ENCODE results near the gene GADD45B. TPM values are rescaled to one million over a fixed set of nuclear protein-coding genes. Genes with fewer than 3 reads are reported as not detected.
A peak's percentile ranks its signal among the peaks of the same experiment; 100 is the strongest.
"Not testable (repeated sequence)": the region's sequence is repeated elsewhere in the genome, so short reads cannot be mapped to it uniquely, and the experiment has no call there.

Gene GADD45B
- total RNA-seq, 1 donor from 2014 or later, result 91.2 TPM

- H3K4me1 ChIP-seq, result peaks cover 6% of the 10 kb centered on the region
- H3K4me3 ChIP-seq, result peak overlapping the region; percentile 87
- intact Hi-C loops (cut with DNase I), result no loop called here
- no peaks in the 10 kb centered on the region for H3K27me3 ChIP-seq
- no peak overlapping the region for H3K27ac ChIP-seq
- H3K36me3 ChIP-seq, result no peaks in the 10 kb centered on the region
- H3K9me3 ChIP-seq, result no peaks in the 10 kb centered on the region
- ATAC-seq (no peak), DNase-seq (no peak)
- TF ChIP-seq CTCF (IDR thresholded peaks at IDR 0.05), result no peak
Observed at GRCh38 chr19:2454962-2455850, 20.7 kb upstream of the GADD45B start.

- peak overlapping the region; percentile 58 for H3K27ac ChIP-seq
- peaks cover 6% of the 10 kb centered on the region for H3K4me1 ChIP-seq
- intact Hi-C loops (cut with DNase I), result no loop called here
- ATAC-seq (peak; percentile 24), DNase-seq (peak; percentile 74)
- H3K4me3 ChIP-seq, result peak overlapping the region; percentile 87
- no peaks in the 10 kb centered on the region for H3K36me3 ChIP-seq
- no peak for TF ChIP-seq CTCF (IDR thresholded peaks at IDR 0.05)
- no peaks in the 10 kb centered on the region for H3K9me3 ChIP-seq
- no peaks in the 10 kb centered on the region for H3K27me3 ChIP-seq
Observed at GRCh38 chr19:2455851-2456570, 19.9 kb upstream of the GADD45B start.

DNA sequence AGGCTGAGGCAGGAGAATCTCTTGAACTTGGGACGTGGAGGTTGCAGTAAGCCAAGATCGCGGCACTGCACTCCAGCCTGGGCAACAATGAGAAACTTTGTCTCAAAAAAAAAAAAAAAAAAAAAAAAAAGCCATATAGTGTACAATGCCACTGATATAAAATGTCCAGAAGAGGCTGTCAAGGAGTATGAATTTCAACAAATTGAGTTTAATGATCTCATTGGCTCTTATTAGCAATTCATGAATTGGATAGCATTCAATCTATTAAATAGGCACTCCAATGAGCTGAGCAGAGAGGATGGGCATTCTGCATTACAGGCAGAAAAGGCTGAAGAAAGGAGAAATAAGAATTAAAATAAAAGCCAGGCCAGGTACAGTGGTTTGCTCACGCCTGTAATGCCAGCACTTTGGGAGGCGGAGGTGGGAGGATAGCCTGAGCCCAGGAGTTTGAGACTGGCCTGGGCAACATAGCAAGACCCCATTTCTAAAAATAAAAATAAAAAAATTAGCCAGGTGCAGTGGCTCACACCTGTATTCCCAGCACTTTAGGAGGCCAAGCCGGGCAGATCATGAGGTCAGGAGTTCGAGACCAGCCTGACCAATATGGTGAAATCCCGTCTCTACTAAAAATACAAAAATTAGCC lies 18.4 kb upstream of the GADD45B start:
- Histone ChIP-seq H3K36me3 (no peaks in the 10 kb centered on the region), H3K4me3 (peak overlapping the region; percentile 30), H3K4me1 (peaks cover 21% of the 10 kb centered on the region), H3K27me3 (no peaks in the 10 kb centered on the region), H3K9me3 (no peaks in the 10 kb centered on the region), H3K27ac (peak overlapping the region; percentile 20)
- ATAC-seq (no peak), DNase-seq (no peak)
- no peak for TF ChIP-seq CTCF (IDR thresholded peaks at IDR 0.05)
- intact Hi-C loops (cut with DNase I), result no loop called here

DNA sequence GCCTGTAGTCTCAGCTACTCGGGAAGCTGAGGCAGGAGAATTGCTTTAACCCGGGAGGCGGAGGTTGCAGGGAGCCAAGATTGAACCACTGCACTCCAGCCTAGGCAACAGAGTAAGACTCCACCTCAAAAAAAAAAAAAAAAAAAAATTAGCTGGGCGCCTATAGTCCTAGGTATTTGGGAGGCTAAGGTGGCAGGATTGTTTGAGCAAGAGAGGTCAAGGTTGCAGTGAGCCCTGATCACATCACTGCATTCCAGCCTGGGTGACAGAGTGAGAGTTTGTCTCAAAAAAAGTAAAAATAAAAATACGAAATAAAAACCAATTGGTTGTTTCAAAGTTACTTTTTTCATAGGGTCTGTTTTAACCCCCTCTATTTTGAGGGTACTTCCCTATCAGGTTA lies 17.9 kb upstream of the GADD45B start:
- Histone ChIP-seq H3K4me3 (no peak overlapping the region), H3K27ac (no peak overlapping the region), H3K4me1 (peaks cover 21% of the 10 kb centered on the region), H3K36me3 (no peaks in the 10 kb centered on the region), H3K27me3 (no peaks in the 10 kb centered on the region), H3K9me3 (no peaks in the 10 kb centered on the region)
- ATAC-seq (no peak), DNase-seq (no peak)
- intact Hi-C loops (cut with DNase I), result no loop called here
- no peak for TF ChIP-seq CTCF (IDR thresholded peaks at IDR 0.05)

- DNase-seq; H3K36me3 ChIP-seq; H3K27ac ChIP-seq; H3K4me3 ChIP-seq; H3K9me3 ChIP-seq; intact Hi-C loops (cut with DNase I); H3K27me3 ChIP-seq; ATAC-seq: not testable (repeated sequence)
- H3K4me1 ChIP-seq, result peaks cover 21% of the 10 kb centered on the region
Observed at GRCh38 chr19:2458776-2459175, 17.2 kb upstream of the GADD45B start.

GRCh38 chr19:2460245-2460644 lies 15.7 kb upstream of the GADD45B start:
- no peaks in the 10 kb centered on the region for H3K36me3 ChIP-seq
- no peak for TF ChIP-seq CTCF (IDR thresholded peaks at IDR 0.05)
- intact Hi-C loops (cut with DNase I), result no loop called here
- DNase-seq (no peak), ATAC-seq (no peak)
- no peak overlapping the region for H3K27ac ChIP-seq
- no peak overlapping the region for H3K4me3 ChIP-seq
- no peaks in the 10 kb centered on the region for H3K9me3 ChIP-seq
- peaks cover 21% of the 10 kb centered on the region for H3K4me1 ChIP-seq
- H3K27me3 ChIP-seq, result no peaks in the 10 kb centered on the region
